ENCODE data around the gene KLHL28.

Gene KLHL28

GRCh38 chr14:44901696-44902095, 60.1 kb downstream of the KLHL28 start:
- H3K4me1 ChIP-seq (ENCODE audit: low read length), result peaks cover 10% of the 10 kb centered on the region
- H3K9me3 ChIP-seq (ENCODE audit: insufficient read depth, low read length), result no peaks in the 10 kb centered on the region
- no peak overlapping the region for H3K9ac ChIP-seq (ENCODE audit: low read length)
- no peaks in the 10 kb centered on the region for H4K20me1 ChIP-seq (ENCODE audit: insufficient read depth, low read length)
- no peak overlapping the region for H3K4me2 ChIP-seq (ENCODE audit: low read length)
- no peak overlapping the region for H2AFZ ChIP-seq (ENCODE audit: low read depth, low read length)
- no peak overlapping the region for H3K4me3 ChIP-seq (ENCODE audit: low read length)
- H3K27me3 ChIP-seq (ENCODE audit: low read depth, low read length), result no peaks in the 10 kb centered on the region
- peaks cover 5% of the 10 kb centered on the region for H3K79me2 ChIP-seq (ENCODE audit: low read length)
- H3K27ac ChIP-seq (ENCODE audit: low read length), result no peak overlapping the region
- no peak for TF ChIP-seq EZH2phosphoT487 (IDR thresholded peaks at IDR 0.05; ENCODE audit: low read depth)
- no peak for TF ChIP-seq CTCF (IDR thresholded peaks at IDR 0.05; ENCODE audit: low read depth, low read length)
- H3K36me3 ChIP-seq (replicated peaks; ENCODE audit: low read depth, low read length), result no peaks in the 10 kb centered on the region

GRCh38 chr14:44898551-44898950, 63.2 kb downstream of the KLHL28 start:
- Histone ChIP-seq H3K9me3 (ENCODE audit: insufficient read depth, low read length) (no peaks in the 10 kb centered on the region), H3K9ac (ENCODE audit: low read length) (peak overlapping the region; percentile 85; the same call in 1 of the 2 replicates), H3K36me3 (replicated peaks; ENCODE audit: low read depth, low read length) (no peaks in the 10 kb centered on the region), H2AFZ (ENCODE audit: low read depth, low read length) (no peak overlapping the region), H3K27ac (ENCODE audit: low read length) (no peak overlapping the region), H3K4me2 (ENCODE audit: low read length) (peak overlapping the region; percentile 93), H3K4me1 (ENCODE audit: low read length) (peaks cover 15% of the 10 kb centered on the region), H3K4me3 (ENCODE audit: low read length) (peak overlapping the region; percentile 98), H4K20me1 (ENCODE audit: insufficient read depth, low read length) (no peaks in the 10 kb centered on the region), H3K79me2 (ENCODE audit: low read length) (peaks cover 5% of the 10 kb centered on the region), H3K27me3 (ENCODE audit: low read depth, low read length) (no peaks in the 10 kb centered on the region)
- no peak for TF ChIP-seq EZH2phosphoT487 (IDR thresholded peaks at IDR 0.05; ENCODE audit: low read depth)
- no peak for TF ChIP-seq CTCF (IDR thresholded peaks at IDR 0.05; ENCODE audit: low read depth, low read length)

GRCh38 chr14:44897845-44898151, 63.9 kb downstream of the KLHL28 start:
- TF ChIP-seq EZH2phosphoT487 (IDR thresholded peaks at IDR 0.05; ENCODE audit: low read depth), result no peak
- no peak for TF ChIP-seq CTCF (IDR thresholded peaks at IDR 0.05; ENCODE audit: low read depth, low read length)
- H2AFZ ChIP-seq (ENCODE audit: low read depth, low read length), result peak overlapping the region; percentile 75
- no peaks in the 10 kb centered on the region for H3K9me3 ChIP-seq (ENCODE audit: insufficient read depth, low read length)
- H3K79me2 ChIP-seq (ENCODE audit: low read length), result peaks cover 5% of the 10 kb centered on the region
- H3K27me3 ChIP-seq (ENCODE audit: low read depth, low read length), result no peaks in the 10 kb centered on the region
- no peaks in the 10 kb centered on the region for H3K36me3 ChIP-seq (replicated peaks; ENCODE audit: low read depth, low read length)
- peak overlapping the region; percentile 73 for H3K27ac ChIP-seq (ENCODE audit: low read length)
- peak overlapping the region; percentile 98 for H3K4me3 ChIP-seq (ENCODE audit: low read length)
- H4K20me1 ChIP-seq (ENCODE audit: insufficient read depth, low read length), result no peaks in the 10 kb centered on the region
- H3K9ac ChIP-seq (ENCODE audit: low read length), result peak overlapping the region; percentile 85
- H3K4me2 ChIP-seq (ENCODE audit: low read length), result peak overlapping the region; percentile 93
- H3K4me1 ChIP-seq (ENCODE audit: low read length), result peaks cover 15% of the 10 kb centered on the region

- TF ChIP-seq CTCF (IDR thresholded peaks at IDR 0.05; ENCODE audit: low read depth, low read length), result no peak
- no peak for TF ChIP-seq EZH2phosphoT487 (IDR thresholded peaks at IDR 0.05; ENCODE audit: low read depth)
- peak overlapping the region; percentile 73 for H3K27ac ChIP-seq (ENCODE audit: low read length)
- peaks cover 5% of the 10 kb centered on the region for H3K79me2 ChIP-seq (ENCODE audit: low read length)
- H3K36me3 ChIP-seq (replicated peaks; ENCODE audit: low read depth, low read length), result no peaks in the 10 kb centered on the region
- no peaks in the 10 kb centered on the region for H3K27me3 ChIP-seq (ENCODE audit: low read depth, low read length)
- H3K9me3 ChIP-seq (ENCODE audit: insufficient read depth, low read length), result no peaks in the 10 kb centered on the region
- peak overlapping the region; percentile 75 for H2AFZ ChIP-seq (ENCODE audit: low read depth, low read length)
- H3K9ac ChIP-seq (ENCODE audit: low read length), result peak overlapping the region; percentile 85
- no peaks in the 10 kb centered on the region for H4K20me1 ChIP-seq (ENCODE audit: insufficient read depth, low read length)
- H3K4me1 ChIP-seq (ENCODE audit: low read length), result peaks cover 20% of the 10 kb centered on the region
- peak overlapping the region; percentile 93 for H3K4me2 ChIP-seq (ENCODE audit: low read length)
- H3K4me3 ChIP-seq (ENCODE audit: low read length), result peak overlapping the region; percentile 98
These were observed 64.5 kb downstream of the KLHL28 start for GRCh38 chr14:44897041-44897844.
